ENCODE data around the gene PRAMEF12. TPM values are rescaled to one million over a fixed set of nuclear protein-coding genes. Genes with fewer than 3 reads are reported as not detected.

The PRAMEF12 gene
- total RNA-seq, 1 experiment from 2014 or later: not detected

- TF ChIP-seq AR (CRISPR knock-in tag; IDR thresholded peaks at IDR 0.05) (no peak), RELA (CRISPR knock-in tag; IDR thresholded peaks at IDR 0.05; ENCODE audit: borderline replicate concordance) (no peak)
Observed at GRCh38 chr1:12745992-12746323, 27.6 kb upstream of the PRAMEF12 start, which contains the start of gene CFAP107 (continued).

DNA sequence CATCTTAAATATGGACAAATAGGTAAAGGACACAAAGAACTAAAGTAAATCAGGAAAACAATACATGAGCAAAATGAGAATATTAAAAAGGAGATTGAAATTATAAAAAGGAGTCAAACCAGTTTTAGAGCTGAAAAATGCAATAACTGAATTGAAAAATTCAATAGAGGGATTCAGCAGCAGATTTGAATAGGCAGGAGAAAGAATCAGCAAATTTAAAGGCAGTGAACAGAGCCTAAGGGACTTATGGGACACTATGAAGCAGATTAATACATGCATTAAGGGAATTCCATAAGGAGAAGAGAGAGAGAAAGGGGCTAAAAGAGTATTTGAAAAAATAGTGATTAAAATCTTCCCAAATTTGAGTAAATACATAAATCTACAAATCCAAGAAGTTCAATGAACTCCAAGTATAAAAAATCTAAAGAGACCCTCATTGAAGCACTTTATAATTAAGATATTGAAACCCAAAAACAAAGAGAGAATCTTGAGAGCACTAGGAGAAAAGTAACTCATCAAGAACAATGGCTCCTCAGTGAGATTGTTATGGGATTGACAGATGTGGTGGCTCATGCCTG is 24.7 kb upstream of the PRAMEF12 start:
- Mint-ChIP-seq H3K27me3 (ENCODE audit: low read depth) (no peaks in the 10 kb centered on the region; the same call in 1 of the 2 replicates), H3K4me1 (peaks cover 5% of the 10 kb centered on the region; the same call in 1 of the 2 replicates), H3K36me3 (0 out of 2 replicates have a peak, but pooled peaks cover 8% of the 10 kb centered on the region), H3K27ac (no peak overlapping the region), H3K9me3 (peaks cover 12% of the 10 kb centered on the region), H3K4me3 (no peak overlapping the region)
- CTCF ChIA-PET: no interaction called here
- DNase-seq (ENCODE audit: low spot score) (no peak), ATAC-seq (no peak)
- POLR2A ChIA-PET: no interaction called here
- TF ChIP-seq AFF4 (CRISPR knock-in tag; IDR thresholded peaks at IDR 0.05; ENCODE audit: borderline replicate concordance) (no peak), ZNF232 (CRISPR knock-in tag; IDR thresholded peaks at IDR 0.05) (no peak)
- TF ChIP-seq, protein P1, sequence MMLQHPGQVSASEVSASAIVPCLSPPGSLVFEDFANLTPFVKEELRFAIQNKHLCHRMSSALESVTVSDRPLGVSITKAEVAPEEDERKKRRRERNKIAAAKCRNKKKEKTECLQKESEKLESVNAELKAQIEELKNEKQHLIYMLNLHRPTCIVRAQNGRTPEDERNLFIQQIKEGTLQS (CRISPR knock-in tag; conservative IDR thresholded peaks at IDR 0.05): no peak
- TF ChIP-seq, protein P2, sequence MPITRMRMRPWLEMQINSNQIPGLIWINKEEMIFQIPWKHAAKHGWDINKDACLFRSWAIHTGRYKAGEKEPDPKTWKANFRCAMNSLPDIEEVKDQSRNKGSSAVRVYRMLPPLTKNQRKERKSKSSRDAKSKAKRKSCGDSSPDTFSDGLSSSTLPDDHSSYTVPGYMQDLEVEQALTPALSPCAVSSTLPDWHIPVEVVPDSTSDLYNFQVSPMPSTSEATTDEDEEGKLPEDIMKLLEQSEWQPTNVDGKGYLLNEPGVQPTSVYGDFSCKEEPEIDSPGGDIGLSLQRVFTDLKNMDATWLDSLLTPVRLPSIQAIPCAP (CRISPR knock-in tag; IDR thresholded peaks at IDR 0.05): no peak
- TF ChIP-seq, protein P3, sequence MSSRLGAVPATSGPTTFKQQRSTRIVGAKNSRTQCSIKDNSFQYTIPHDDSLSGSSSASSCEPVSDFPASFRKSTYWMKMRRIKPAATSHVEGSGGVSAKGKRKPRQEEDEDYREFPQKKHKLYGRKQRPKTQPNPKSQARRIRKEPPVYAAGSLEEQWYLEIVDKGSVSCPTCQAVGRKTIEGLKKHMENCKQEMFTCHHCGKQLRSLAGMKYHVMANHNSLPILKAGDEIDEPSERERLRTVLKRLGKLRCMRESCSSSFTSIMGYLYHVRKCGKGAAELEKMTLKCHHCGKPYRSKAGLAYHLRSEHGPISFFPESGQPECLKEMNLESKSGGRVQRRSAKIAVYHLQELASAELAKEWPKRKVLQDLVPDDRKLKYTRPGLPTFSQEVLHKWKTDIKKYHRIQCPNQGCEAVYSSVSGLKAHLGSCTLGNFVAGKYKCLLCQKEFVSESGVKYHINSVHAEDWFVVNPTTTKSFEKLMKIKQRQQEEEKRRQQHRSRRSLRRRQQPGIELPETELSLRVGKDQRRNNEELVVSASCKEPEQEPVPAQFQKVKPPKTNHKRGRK (CRISPR knock-in tag; IDR thresholded peaks at IDR 0.05; ENCODE audit: borderline replicate concordance): no peak

GRCh38 chr1:12754738-12755137 is 18.8 kb upstream of the PRAMEF12 start:
- no peak for ATAC-seq
- no peaks in the 10 kb centered on the region for H3K36me3 Mint-ChIP-seq
- TF ChIP-seq FOXJ3 (CRISPR knock-in tag; IDR thresholded peaks at IDR 0.05; ENCODE audit: borderline replicate concordance) (no peak), NR2C2 (CRISPR knock-in tag; IDR thresholded peaks at IDR 0.05) (no peak), ZNF416 (CRISPR knock-in tag; IDR thresholded peaks at IDR 0.05) (no peak), ZNF671 (CRISPR knock-in tag; IDR thresholded peaks at IDR 0.05) (no peak), MXD4 (CRISPR knock-in tag; IDR thresholded peaks at IDR 0.05; ENCODE audit: borderline replicate concordance) (no peak), ERG (CRISPR knock-in tag; IDR thresholded peaks at IDR 0.05) (no peak), ZNF138 (CRISPR knock-in tag; conservative IDR thresholded peaks at IDR 0.05) (no peak), CREM (CRISPR knock-in tag; IDR thresholded peaks at IDR 0.05) (no peak)
- TF ChIP-seq, protein P2 (CRISPR knock-in tag; IDR thresholded peaks at IDR 0.05): no peak
- TF ChIP-seq, protein P4, sequence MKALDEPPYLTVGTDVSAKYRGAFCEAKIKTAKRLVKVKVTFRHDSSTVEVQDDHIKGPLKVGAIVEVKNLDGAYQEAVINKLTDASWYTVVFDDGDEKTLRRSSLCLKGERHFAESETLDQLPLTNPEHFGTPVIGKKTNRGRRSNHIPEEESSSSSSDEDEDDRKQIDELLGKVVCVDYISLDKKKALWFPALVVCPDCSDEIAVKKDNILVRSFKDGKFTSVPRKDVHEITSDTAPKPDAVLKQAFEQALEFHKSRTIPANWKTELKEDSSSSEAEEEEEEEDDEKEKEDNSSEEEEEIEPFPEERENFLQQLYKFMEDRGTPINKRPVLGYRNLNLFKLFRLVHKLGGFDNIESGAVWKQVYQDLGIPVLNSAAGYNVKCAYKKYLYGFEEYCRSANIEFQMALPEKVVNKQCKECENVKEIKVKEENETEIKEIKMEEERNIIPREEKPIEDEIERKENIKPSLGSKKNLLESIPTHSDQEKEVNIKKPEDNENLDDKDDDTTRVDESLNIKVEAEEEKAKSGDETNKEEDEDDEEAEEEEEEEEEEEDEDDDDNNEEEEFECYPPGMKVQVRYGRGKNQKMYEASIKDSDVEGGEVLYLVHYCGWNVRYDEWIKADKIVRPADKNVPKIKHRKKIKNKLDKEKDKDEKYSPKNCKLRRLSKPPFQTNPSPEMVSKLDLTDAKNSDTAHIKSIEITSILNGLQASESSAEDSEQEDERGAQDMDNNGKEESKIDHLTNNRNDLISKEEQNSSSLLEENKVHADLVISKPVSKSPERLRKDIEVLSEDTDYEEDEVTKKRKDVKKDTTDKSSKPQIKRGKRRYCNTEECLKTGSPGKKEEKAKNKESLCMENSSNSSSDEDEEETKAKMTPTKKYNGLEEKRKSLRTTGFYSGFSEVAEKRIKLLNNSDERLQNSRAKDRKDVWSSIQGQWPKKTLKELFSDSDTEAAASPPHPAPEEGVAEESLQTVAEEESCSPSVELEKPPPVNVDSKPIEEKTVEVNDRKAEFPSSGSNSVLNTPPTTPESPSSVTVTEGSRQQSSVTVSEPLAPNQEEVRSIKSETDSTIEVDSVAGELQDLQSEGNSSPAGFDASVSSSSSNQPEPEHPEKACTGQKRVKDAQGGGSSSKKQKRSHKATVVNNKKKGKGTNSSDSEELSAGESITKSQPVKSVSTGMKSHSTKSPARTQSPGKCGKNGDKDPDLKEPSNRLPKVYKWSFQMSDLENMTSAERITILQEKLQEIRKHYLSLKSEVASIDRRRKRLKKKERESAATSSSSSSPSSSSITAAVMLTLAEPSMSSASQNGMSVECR (CRISPR knock-in tag; IDR thresholded peaks at IDR 0.05; ENCODE audit: borderline replicate concordance): no peak

More at GRCh38 chr1:12754738-12755137, 18.8 kb upstream of the PRAMEF12 start:
- Mint-ChIP-seq H3K27me3 (ENCODE audit: low read depth) (no peaks in the 10 kb centered on the region; the same call in 1 of the 2 replicates), H3K4me1 (peaks cover 9% of the 10 kb centered on the region; the same call in 1 of the 2 replicates), H3K9me3 (no peaks in the 10 kb centered on the region), H3K27ac (no peak overlapping the region), H3K4me3 (no peak overlapping the region)
- DNase-seq (ENCODE audit: low spot score): no peak
- CTCF ChIA-PET: no interaction called here
- POLR2A ChIA-PET: no interaction called here

All from WTC11 (cell line).